22Rv1 (cell line): ENCODE results near the gene USP21.

Experiments
- ZFX ChIP-seq: fragments of 450-650 bp; IDR thresholded peaks from 2 replicates; pipeline ENCODE4 v1.6.1; 2017; ENCODE audit warnings: antibody characterized with exemption, borderline replicate concordance
- TF ChIP-seq, protein P1 (sequence below): fragments of 450-650 bp; IDR thresholded peaks from 2 replicates; pipeline ENCODE4 v1.5.1; 2017; ENCODE audit warnings: mild to moderate bottlenecking

DNA sequence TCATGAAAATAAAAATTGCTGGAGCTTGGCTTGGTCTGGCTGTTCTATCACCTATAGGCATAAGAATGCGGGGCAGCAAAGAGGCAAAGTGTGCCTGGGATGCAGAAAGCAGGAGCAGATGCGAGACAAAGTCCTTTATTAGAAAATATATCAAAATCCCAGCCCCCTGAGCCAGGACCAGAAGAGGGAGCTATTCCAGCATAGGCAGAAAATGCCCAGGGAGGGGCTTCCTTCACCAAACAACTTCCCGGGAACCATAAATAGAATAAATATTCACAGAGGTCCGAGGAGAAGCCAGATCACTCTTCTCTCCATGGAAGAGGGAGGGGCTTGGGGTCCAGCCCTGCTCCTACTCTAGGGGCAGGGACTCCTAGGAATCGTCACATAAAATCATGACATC lies 11.9 kb downstream of the USP21 start:
- TF ChIP-seq, protein P1, sequence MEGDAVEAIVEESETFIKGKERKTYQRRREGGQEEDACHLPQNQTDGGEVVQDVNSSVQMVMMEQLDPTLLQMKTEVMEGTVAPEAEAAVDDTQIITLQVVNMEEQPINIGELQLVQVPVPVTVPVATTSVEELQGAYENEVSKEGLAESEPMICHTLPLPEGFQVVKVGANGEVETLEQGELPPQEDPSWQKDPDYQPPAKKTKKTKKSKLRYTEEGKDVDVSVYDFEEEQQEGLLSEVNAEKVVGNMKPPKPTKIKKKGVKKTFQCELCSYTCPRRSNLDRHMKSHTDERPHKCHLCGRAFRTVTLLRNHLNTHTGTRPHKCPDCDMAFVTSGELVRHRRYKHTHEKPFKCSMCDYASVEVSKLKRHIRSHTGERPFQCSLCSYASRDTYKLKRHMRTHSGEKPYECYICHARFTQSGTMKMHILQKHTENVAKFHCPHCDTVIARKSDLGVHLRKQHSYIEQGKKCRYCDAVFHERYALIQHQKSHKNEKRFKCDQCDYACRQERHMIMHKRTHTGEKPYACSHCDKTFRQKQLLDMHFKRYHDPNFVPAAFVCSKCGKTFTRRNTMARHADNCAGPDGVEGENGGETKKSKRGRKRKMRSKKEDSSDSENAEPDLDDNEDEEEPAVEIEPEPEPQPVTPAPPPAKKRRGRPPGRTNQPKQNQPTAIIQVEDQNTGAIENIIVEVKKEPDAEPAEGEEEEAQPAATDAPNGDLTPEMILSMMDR, result peak; percentile 51
- no peak for TF ChIP-seq ZFX
